Neural progenitor cell (in vitro differentiated cells): ENCODE data around the gene ALG12.

ENCODE experiments used
- CTCF ChIP-seq: fragments of 200-600 bp; sonication (generic); IDR thresholded peaks from 2 replicates; pipeline ENCODE4 v1.5.1; 2017; ENCODE audit warnings: antibody characterized with exemption, mild to moderate bottlenecking
- EZH2 ChIP-seq: fragments of 200-600 bp; sonication (generic); IDR thresholded peaks from 2 replicates; pipeline ENCODE4 v1.6.1; 2017; ENCODE audit warnings: antibody characterized with exemption, mild to moderate bottlenecking, moderate library complexity
- EZH2phosphoT487 ChIP-seq: fragments of 200-600 bp; sonication (generic); IDR thresholded peaks from 2 replicates; pipeline ENCODE4 v1.6.1; 2017; ENCODE audit warnings: antibody characterized with exemption

GRCh38 chr22:49937758-49938564, 19.7 kb upstream of the ALG12 start:
- TF ChIP-seq CTCF, result no peak
- TF ChIP-seq EZH2phosphoT487, result no peak
- no peak for TF ChIP-seq EZH2
